Epithelial cell of umbilical artery (primary cell): ENCODE data around the gene DNAH9. TPM values are rescaled to one million over a fixed set of nuclear protein-coding genes. Genes with fewer than 3 reads are reported as not detected.

Experiments
- total RNA-seq: library from RNA; depleted of rRNA; stranded (reverse); fragments of >200 nt; gene quantifications from 2 replicates; pipeline ENCODE4 v1.2.3, GENCODE V29; 2014

Gene DNAH9
- not detected in 2 replicates for total RNA-seq

GRCh38 chr17:11598274-11599221 lies at the start of gene DNAH9:
TSS of gene DNAH9 (plus strand) at chr17:11598470. CDS start at chr17:11598499, 29 bp downstream.

DNA sequence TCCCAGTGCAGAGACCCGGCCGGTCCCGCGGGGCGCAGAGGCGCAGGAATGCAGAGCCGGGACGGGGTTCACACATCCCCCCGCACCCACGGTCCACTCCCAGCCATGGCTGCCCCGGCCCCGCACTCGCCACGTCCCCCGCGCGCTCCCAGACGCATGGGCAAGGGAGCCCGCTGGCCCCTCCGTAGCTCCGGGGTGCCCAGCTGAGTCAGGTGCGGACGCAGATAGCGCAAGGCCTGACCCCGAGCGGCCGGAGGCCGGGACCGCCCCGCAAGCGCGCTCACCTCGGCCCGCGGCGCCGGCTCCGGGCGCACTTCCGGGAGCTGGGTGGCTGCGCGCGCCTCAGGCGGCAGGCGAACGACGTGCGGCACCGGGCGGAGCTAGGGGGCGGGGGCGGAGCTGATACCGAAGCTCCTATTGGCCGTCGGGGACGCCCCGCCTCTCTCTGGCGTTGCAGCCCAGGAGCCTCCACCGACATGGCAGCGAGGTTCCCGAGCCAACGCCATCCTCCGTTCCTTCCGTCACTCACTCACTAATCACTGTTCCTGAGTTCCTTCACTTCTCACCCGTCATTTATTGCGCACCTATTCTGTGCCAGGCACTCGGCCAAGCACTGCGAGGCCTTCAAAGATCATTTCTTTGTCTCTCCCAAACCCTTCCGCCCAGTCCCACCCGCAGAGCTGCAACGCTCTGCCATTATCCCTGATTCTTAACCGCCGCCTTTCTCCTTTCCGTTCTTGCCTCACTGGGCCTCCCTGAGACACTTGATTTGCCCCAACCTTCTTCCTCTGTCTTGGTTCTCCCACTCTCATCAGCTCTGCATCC lies 399.1 kb downstream of the DNAH9 start, which contains the start of gene ZNF18:
Gene ZNF18, minus strand, starts transcription at position 329 of the 825 bp plus-strand sequence. CDS start 4,646 bp downstream, outside the sequence.

